Upper lobe of right lung (tissue), 1 donor: ENCODE results near the gene PALD1. TPM values are rescaled to one million over a fixed set of nuclear protein-coding genes. Genes with fewer than 3 reads are reported as not detected.

Source experiments
- ATAC-seq: fragments of 200-7000 bp; cut with Tn5 transposase; one replicate; pipeline ENCODE4 v1.9.1; 2020; ENCODE audit warnings: mild to moderate bottlenecking, moderate library complexity
- DNase-seq: peaks from one replicate; pipeline ENCODE4 v3.0.0-alpha.2; 2020
- H3K27ac ChIP-seq: fragments of 200-600 bp; one replicate; pipeline ENCODE4 v1.8.0; 2022
- H3K27me3 ChIP-seq: fragments of 200-600 bp; one replicate; pipeline ENCODE4 v1.8.0; 2022; ENCODE audit warnings: mild to moderate bottlenecking
- H3K36me3 ChIP-seq: fragments of 200-600 bp; one replicate; pipeline ENCODE4 v1.8.0; 2022
- H3K4me1 ChIP-seq: fragments of 200-600 bp; one replicate; pipeline ENCODE4 v1.8.0; 2022
- H3K4me3 ChIP-seq: fragments of 200-600 bp; one replicate; pipeline ENCODE4 v1.8.0; 2022; ENCODE audit warnings: mild to moderate bottlenecking
- H3K9me3 ChIP-seq: fragments of 200-600 bp; one replicate; pipeline ENCODE4 v1.8.0; 2022
- CTCF ChIP-seq: fragments of 200-600 bp; IDR thresholded peaks from one replicate; pipeline ENCODE4 v1.8.0; 2022; ENCODE audit warnings: antibody characterized with exemption
- intact Hi-C: fragments of 100-400 bp; cut with DNase I; formaldehyde crosslinking; loops from one replicate; pipeline ENCODE4 v1.11.0; 2022
- total RNA-seq: library from RNA; stranded (reverse); fragmentation: NEBNext Ultra II Directional; extraction: Animal tissue kit (Norgen Biotek cat#: 25700); gene quantifications from one replicate; pipeline ENCODE4 v1.2.1, GENCODE V29; 2021
- donor health status: DM: no; HTN: yes; CAD: no; lungs with severe emphysema.

The PALD1 gene
- total RNA-seq, 1 donor from 2014 or later = 27.0 TPM

- peak overlapping the region; percentile 44 for H3K27ac ChIP-seq
- peak overlapping the region; percentile 56 for H3K4me3 ChIP-seq
- no peaks in the 10 kb centered on the region for H3K36me3 ChIP-seq
- DNase-seq (no peak), ATAC-seq (peak; percentile 32)
- TF ChIP-seq CTCF = no peak
- H3K9me3 ChIP-seq = no peaks in the 10 kb centered on the region
- peaks cover 37% of the 10 kb centered on the region for H3K4me1 ChIP-seq
- no peaks in the 10 kb centered on the region for H3K27me3 ChIP-seq
- intact Hi-C loops = no loop called here
Observed at GRCh38 chr10:70477661-70478162, 855 bp upstream of the PALD1 start.

DNA sequence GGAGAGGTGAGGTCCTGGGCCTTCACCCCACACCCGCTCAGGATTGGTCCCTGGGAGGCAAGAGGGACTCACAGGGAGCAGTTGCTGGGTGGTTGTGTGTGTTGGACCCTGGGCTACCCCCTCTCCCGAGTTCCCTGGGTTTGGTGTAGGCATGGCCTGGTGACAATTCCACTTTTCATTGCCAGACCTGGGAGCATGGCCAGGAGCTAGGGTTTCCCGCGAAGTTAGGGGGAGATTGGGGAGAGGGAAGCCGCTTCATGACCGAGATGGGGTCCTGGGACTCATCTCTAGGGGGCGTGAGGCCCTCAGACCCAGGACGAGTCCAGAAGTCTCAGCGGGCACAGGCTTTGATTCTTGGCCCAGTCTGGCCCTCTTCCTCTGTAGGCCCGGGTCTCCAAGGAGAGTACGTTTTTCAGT lies 606 bp downstream of the PALD1 start:
- peak overlapping the region; percentile 44 for H3K27ac ChIP-seq
- no peaks in the 10 kb centered on the region for H3K9me3 ChIP-seq
- H3K4me3 ChIP-seq = peak overlapping the region; percentile 56
- no peaks in the 10 kb centered on the region for H3K27me3 ChIP-seq
- no peak for ATAC-seq
- H3K4me1 ChIP-seq = peaks cover 52% of the 10 kb centered on the region
- TF ChIP-seq CTCF = no peak
- intact Hi-C loops = no loop called here
- DNase-seq = no peak
- H3K36me3 ChIP-seq = no peaks in the 10 kb centered on the region

- intact Hi-C loops = no loop called here
Observed at GRCh38 chr10:70479626-70480238, 1.2 kb downstream of the PALD1 start.

DNA sequence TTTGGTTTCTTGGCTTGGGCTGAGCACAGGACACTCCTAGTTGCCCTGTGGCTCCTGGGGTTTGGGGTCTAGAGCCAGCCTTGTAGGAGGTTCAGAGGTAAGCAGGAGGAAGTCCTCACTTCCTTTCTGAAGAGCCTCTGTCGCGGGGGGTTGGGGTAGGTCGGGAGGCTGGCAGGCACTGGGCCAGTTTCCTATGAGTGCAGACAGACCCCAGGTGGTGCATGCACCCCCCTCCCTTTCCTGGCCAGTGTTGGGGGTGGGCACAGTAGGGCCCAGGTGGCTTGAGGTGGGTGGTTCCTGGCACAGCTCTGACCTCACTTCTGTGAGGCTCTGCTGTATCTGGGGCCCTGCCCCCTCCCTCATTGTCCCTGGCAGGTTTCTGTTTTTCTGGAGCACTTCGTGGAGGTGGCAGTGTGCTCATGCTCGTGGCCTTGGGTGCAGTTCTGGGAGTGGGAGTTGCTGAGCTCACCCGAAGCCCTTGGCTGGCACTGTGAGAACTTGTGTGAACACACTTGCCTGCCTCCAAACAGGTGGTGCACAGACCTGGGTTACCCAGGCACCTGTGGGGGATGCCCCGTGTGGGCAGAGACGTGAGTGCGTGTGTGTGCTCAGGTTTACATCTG lies 1.8 kb downstream of the PALD1 start:
- H3K27ac ChIP-seq = peak overlapping the region; percentile 44
- DNase-seq = no peak
- intact Hi-C loops = no loop called here
- peak overlapping the region; percentile 56 for H3K4me3 ChIP-seq
- H3K27me3 ChIP-seq = no peaks in the 10 kb centered on the region
- H3K36me3 ChIP-seq = peaks cover 3% of the 10 kb centered on the region
- peaks cover 52% of the 10 kb centered on the region for H3K4me1 ChIP-seq
- H3K9me3 ChIP-seq = no peaks in the 10 kb centered on the region
- ATAC-seq = no peak
- TF ChIP-seq CTCF = no peak

More at GRCh38 chr10:70479626-70480238, 1.2 kb downstream of the PALD1 start:
- Histone ChIP-seq H3K27ac (peak overlapping the region; percentile 44), H3K9me3 (no peaks in the 10 kb centered on the region), H3K27me3 (no peaks in the 10 kb centered on the region), H3K4me1 (peaks cover 52% of the 10 kb centered on the region), H3K36me3 (no peaks in the 10 kb centered on the region), H3K4me3 (peak overlapping the region; percentile 56)
- DNase-seq (no peak), ATAC-seq (no peak)
- TF ChIP-seq CTCF = no peak

GRCh38 chr10:70481105-70481504 lies 2.5 kb downstream of the PALD1 start:
- TF ChIP-seq CTCF = no peak
- Histone ChIP-seq H3K27ac (no peak overlapping the region), H3K4me3 (peak overlapping the region; percentile 56), H3K4me1 (peaks cover 52% of the 10 kb centered on the region), H3K9me3 (no peaks in the 10 kb centered on the region), H3K27me3 (no peaks in the 10 kb centered on the region), H3K36me3 (peaks cover 10% of the 10 kb centered on the region)
- ATAC-seq (no peak), DNase-seq (no peak)
- intact Hi-C loops = no loop called here
